K562 (cell line): Measurements from ENCODE around the gene PTOV1. TPM values are rescaled to one million over a fixed set of nuclear protein-coding genes. Genes with fewer than 3 reads are reported as not detected.

Source experiments
- ARID2 ChIP-seq: fragments of 450-650 bp; IDR thresholded peaks from 2 replicates; pipeline ENCODE4 v1.6.1; 2017; ENCODE audit warnings: antibody characterized with exemption, mild to moderate bottlenecking
- CAMTA2 ChIP-seq: fragments of 250-450 bp; sonication (Bioruptor Pico); conservative IDR thresholded peaks from 2 replicates; pipeline ENCODE4 v1.5.1; 2022
- CEBPG ChIP-seq, 3 experiments: fragments of 200-800 bp in 1 of 3; sonication (Bioruptor generic) in 1 of 3; sonication (generic) in 1 of 3; formaldehyde crosslinking in 1 of 3; IDR thresholded peaks in 2 of 3; conservative IDR thresholded peaks in 1 of 3; 2 replicates each; pipeline versions ENCODE4 v1.6.1 to v1.8.0; 2016 to 2022; ENCODE audit warnings: missing compliant biosample characterization in 2 of 3, missing genetic modification characterization in 2 of 3, mild to moderate bottlenecking in 1 of 3, missing genetic modification reagents in 1 of 3
- CSDE1 ChIP-seq, 2 experiments: fragments of 450-650 bp; IDR thresholded peaks; 2 replicates each; pipeline ENCODE4 v1.6.1; 2016; ENCODE audit warnings: mild to moderate bottlenecking in 1 of 2
- CTBP1 ChIP-seq: fragments of 450-650 bp; IDR thresholded peaks from 2 replicates; pipeline ENCODE4 v1.6.1; 2016; ENCODE audit warnings: borderline replicate concordance
- ELF4 ChIP-seq: fragments of 450-650 bp; formaldehyde crosslinking; IDR thresholded peaks from 2 replicates; pipeline ENCODE4 v1.4.0; 2022; ENCODE audit warnings: missing genetic modification characterization
- FOXM1 ChIP-seq, 2 experiments: fragments of 450-650 bp in 1 of 2; sonication (generic) in 1 of 2; formaldehyde crosslinking in 1 of 2; IDR thresholded peaks; 2 replicates each; pipeline versions ENCODE4 v1.6.1 to v1.9.0; 2017 to 2022; ENCODE audit warnings: low read depth in 2 of 2, mild to moderate bottlenecking in 2 of 2, missing genetic modification reagents in 1 of 2, moderate library complexity in 1 of 2
- HOXB6 ChIP-seq: fragments of 250-450 bp; sonication (Bioruptor Pico); IDR thresholded peaks from 2 replicates; pipeline ENCODE4 v1.5.1; 2022; ENCODE audit warnings: mild to moderate bottlenecking, borderline replicate concordance
- IRF9 ChIP-seq: fragments of 450-650 bp; IDR thresholded peaks from 2 replicates; pipeline ENCODE4 v1.6.1; 2016; ENCODE audit warnings: missing biosample characterization, missing genetic modification characterization
- RAD21 ChIP-seq, 2 experiments: fragments of 250-450 bp in 1 of 2; fragments of 450-650 bp in 1 of 2; sonication (Bioruptor Pico) in 1 of 2; formaldehyde crosslinking in 1 of 2; IDR thresholded peaks in 1 of 2; conservative IDR thresholded peaks in 1 of 2; 2 replicates each; pipeline versions ENCODE4 v1.4.0 to v1.8.0; 2020 to 2022; ENCODE audit warnings: mild to moderate bottlenecking in 2 of 2, moderate library complexity in 1 of 2
- RBM14 ChIP-seq: fragments of 200-400 bp; formaldehyde crosslinking; IDR thresholded peaks from 2 replicates; pipeline ENCODE4 v1.6.1; 2018; ENCODE audit warnings: low read depth, mild to moderate bottlenecking, low read length, moderate library complexity, borderline replicate concordance; ENCODE audit not compliant: insufficient read depth
- RFX7 ChIP-seq: fragments of 250-450 bp; sonication (Bioruptor Pico); IDR thresholded peaks from 2 replicates; pipeline ENCODE4 v1.5.1; 2021; ENCODE audit warnings: mild to moderate bottlenecking
- USF1 ChIP-seq: sonication (generic); formaldehyde crosslinking; IDR thresholded peaks from 2 replicates; pipeline ENCODE4 v1.9.0; 2022; ENCODE audit warnings: mild to moderate bottlenecking, missing genetic modification reagents
- WHSC1 ChIP-seq: IDR thresholded peaks from one replicate; pipeline ENCODE4 v1.6.1; 2012; ENCODE audit warnings: low read length, control low read depth, inconsistent platforms
- ZBTB1 ChIP-seq: sonication (generic); formaldehyde crosslinking; IDR thresholded peaks from 2 replicates; pipeline ENCODE4 v1.8.1; 2023; ENCODE audit warnings: missing genetic modification reagents, low read depth, mild to moderate bottlenecking, borderline replicate concordance
- ZBTB17 ChIP-seq: fragments of 450-650 bp; formaldehyde crosslinking; IDR thresholded peaks from 2 replicates; pipeline ENCODE4 v1.4.0; 2020; ENCODE audit warnings: mild to moderate bottlenecking
- ZKSCAN8 ChIP-seq: fragments of 200-800 bp; sonication (Bioruptor generic); IDR thresholded peaks from 2 replicates; pipeline ENCODE4 v1.6.1; 2016; ENCODE audit warnings: missing genetic modification characterization, missing compliant biosample characterization
- ZNF140 ChIP-seq: fragments of 250-450 bp; sonication (Bioruptor Pico); IDR thresholded peaks from 2 replicates; pipeline ENCODE4 v1.8.0; 2021; ENCODE audit warnings: moderate library complexity, mild to moderate bottlenecking, inconsistent platforms
- ZNF77 ChIP-seq: fragments of 250-450 bp; sonication (Bioruptor Pico); IDR thresholded peaks from 2 replicates; pipeline ENCODE4 v1.5.0; 2020
- polyA plus RNA-seq, 8 experiments: library from polyadenylated mRNA; depleted of rRNA in 4 of 8; stranded (reverse) in 5 of 8; unstranded in 3 of 8; fragments of >200 nt; fragmentation: Nextera tagmentation in 2 of 8; fragmentation: Illumina TruSeq in 1 of 8; extraction: Ambion mirVana in 2 of 8; extraction: Trizol in 1 of 8; gene quantifications; 2 replicates each; pipeline versions ENCODE4 v1.2.1 to v1.2.3, GENCODE V29; 2011 to 2014; ENCODE audit warnings: inconsistent platforms in 1 of 8, missing spikeins in 1 of 8
- total RNA-seq, 7 experiments: library from RNA; depleted of rRNA in 6 of 7; stranded (reverse); fragments of >200 nt in 6 of 7; fragmentation: Illumina TruSeq in 2 of 7; extraction: Trizol in 2 of 7; gene quantifications; 2 replicates each; pipeline versions ENCODE4 v1.2.1 to v1.2.3, GENCODE V29; 2011 to 2021; ENCODE audit warnings: low replicate concordance in 1 of 7
- TF ChIP-seq, protein P1 (sequence below), 2 experiments: IDR thresholded peaks; 2 replicates each; pipeline ENCODE4 v1.6.1; 2012; ENCODE audit warnings: improper control_type of control experiment in 2 of 2, low read depth in 2 of 2, low read length in 2 of 2, borderline replicate concordance in 1 of 2
- TF ChIP-seq, protein P2 (sequence below): fragments of 250-450 bp; sonication (Bioruptor Pico); IDR thresholded peaks from 2 replicates; pipeline ENCODE4 v1.8.0; 2021; ENCODE audit warnings: borderline replicate concordance, mild to moderate bottlenecking, moderate library complexity; ENCODE audit not compliant: poor library complexity, severe bottlenecking
- TF ChIP-seq, protein P3 (sequence below): sonication (generic); formaldehyde crosslinking; IDR thresholded peaks from 2 replicates; pipeline ENCODE4 v1.8.0; 2022; ENCODE audit warnings: missing genetic modification reagents, mild to moderate bottlenecking, moderate library complexity, borderline replicate concordance

The PTOV1 gene
- total and polyA plus RNA-seq, 9 of the 15 experiments (the other 6 are each of a cell fraction or from before 2014, with no cell fraction given) = 4.9 to 169 (median 43.5) TPM

DNA sequence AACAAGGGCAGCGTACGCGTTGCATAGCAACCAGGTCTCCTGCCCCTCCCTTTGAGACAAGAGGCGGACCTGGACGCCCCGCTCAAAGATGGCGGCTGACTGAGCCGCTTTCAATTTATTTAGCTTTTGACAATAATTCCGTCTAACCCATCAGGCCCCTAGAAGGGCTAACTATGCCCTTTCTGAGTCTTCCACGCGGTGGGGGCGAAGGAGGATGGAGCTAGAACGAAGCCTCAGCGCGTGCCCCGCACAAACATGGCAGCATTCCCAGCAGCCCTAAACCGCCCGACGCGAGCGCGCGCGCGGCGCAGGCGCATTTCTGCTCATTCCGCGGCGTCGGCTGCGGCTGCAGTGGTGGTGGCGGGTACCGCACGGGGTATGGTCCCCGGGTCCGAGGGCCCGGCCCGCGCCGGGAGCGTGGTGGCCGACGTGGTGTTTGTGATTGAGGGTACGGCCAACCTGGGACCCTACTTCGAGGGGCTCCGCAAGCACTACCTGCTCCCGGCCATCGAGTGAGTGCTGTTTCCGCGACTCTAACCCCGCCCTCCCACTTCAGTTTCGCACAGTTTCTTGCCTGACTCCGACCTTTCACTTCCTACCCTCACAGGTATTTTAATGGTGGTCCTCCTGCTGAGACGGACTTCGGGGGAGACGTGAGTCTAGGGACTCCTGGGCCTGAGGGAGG is 32.9 kb upstream of the PTOV1 start, which contains the start of gene MED25 (continued):
- TF ChIP-seq, protein P1, sequence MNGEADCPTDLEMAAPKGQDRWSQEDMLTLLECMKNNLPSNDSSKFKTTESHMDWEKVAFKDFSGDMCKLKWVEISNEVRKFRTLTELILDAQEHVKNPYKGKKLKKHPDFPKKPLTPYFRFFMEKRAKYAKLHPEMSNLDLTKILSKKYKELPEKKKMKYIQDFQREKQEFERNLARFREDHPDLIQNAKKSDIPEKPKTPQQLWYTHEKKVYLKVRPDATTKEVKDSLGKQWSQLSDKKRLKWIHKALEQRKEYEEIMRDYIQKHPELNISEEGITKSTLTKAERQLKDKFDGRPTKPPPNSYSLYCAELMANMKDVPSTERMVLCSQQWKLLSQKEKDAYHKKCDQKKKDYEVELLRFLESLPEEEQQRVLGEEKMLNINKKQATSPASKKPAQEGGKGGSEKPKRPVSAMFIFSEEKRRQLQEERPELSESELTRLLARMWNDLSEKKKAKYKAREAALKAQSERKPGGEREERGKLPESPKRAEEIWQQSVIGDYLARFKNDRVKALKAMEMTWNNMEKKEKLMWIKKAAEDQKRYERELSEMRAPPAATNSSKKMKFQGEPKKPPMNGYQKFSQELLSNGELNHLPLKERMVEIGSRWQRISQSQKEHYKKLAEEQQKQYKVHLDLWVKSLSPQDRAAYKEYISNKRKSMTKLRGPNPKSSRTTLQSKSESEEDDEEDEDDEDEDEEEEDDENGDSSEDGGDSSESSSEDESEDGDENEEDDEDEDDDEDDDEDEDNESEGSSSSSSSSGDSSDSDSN (IDR thresholded peaks at IDR 0.05; ENCODE audit: borderline replicate concordance in 1 of 2, low read depth in 2 of 2, low read length in 2 of 2) = no peak
- TF ChIP-seq FOXM1 (IDR thresholded peaks at IDR 0.05; ENCODE audit: low read depth) (no peak), FOXM1 (CRISPR knock-in tag; IDR thresholded peaks at IDR 0.05; ENCODE audit: low read depth) (no peak), CTBP1 (peak; percentile 39; the same call in 1 of the 2 replicates), RAD21 (CRISPR knock-in tag; conservative IDR thresholded peaks at IDR 0.05 in 1 of 2, IDR thresholded peaks at IDR 0.05 in 1 of 2) (no peak), USF1 (CRISPR knock-in tag) (no peak), ZNF77 (CRISPR knock-in tag) (no peak), ZKSCAN8 (CRISPR knock-in tag) (no peak), WHSC1 (no peak), IRF9 (tag) (no peak), ZNF140 (CRISPR knock-in tag) (no peak), RFX7 (CRISPR knock-in tag) (no peak), ZBTB17 (CRISPR knock-in tag) (peak; percentile 49; the same call in 1 of the 2 replicates), ELF4 (CRISPR knock-in tag) (no peak), ARID2 (no peak), ZBTB1 (CRISPR knock-in tag) (peak; percentile 97), CAMTA2 (CRISPR knock-in tag) (no peak), HOXB6 (no peak), RBM14 (no peak), CSDE1 (IDR thresholded peaks at IDR 0.05) (peak; percentile 58 to 98), CEBPG (CRISPR knock-in tag; IDR thresholded peaks at IDR 0.05) (no peak), CEBPG (tag; conservative IDR thresholded peaks at IDR 0.05 in 1 of 2, IDR thresholded peaks at IDR 0.05 in 1 of 2) (no peak)
- TF ChIP-seq, protein P2, sequence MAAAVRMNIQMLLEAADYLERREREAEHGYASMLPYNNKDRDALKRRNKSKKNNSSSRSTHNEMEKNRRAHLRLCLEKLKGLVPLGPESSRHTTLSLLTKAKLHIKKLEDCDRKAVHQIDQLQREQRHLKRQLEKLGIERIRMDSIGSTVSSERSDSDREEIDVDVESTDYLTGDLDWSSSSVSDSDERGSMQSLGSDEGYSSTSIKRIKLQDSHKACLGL (CRISPR knock-in tag) = no peak
- TF ChIP-seq, protein P3, sequence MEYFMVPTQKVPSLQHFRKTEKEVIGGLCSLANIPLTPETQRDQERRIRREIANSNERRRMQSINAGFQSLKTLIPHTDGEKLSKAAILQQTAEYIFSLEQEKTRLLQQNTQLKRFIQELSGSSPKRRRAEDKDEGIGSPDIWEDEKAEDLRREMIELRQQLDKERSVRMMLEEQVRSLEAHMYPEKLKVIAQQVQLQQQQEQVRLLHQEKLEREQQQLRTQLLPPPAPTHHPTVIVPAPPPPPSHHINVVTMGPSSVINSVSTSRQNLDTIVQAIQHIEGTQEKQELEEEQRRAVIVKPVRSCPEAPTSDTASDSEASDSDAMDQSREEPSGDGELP (CRISPR knock-in tag) = peak; percentile 52
